Spleen (tissue), 7 donors: ENCODE data around the gene MAMDC4.

Experiments used
- CTCF ChIP-seq, 11 experiments: fragments of 200-600 bp in 7 of 11; fragments of 450-650 bp in 4 of 11; sonication (generic) in 4 of 11; IDR thresholded peaks in 8 of 11; conservative IDR thresholded peaks in 3 of 11; 1 replicate in 7 of 11; 2 replicates in 4 of 11; pipeline versions ENCODE4 v1.4.0 to v1.8.0; 2016 to 2021; ENCODE audit warnings: antibody characterized with exemption in 11 of 11, inconsistent platforms in 4 of 11, mild to moderate bottlenecking in 1 of 11
- POLR2AphosphoS5 ChIP-seq, 3 donors: sonication (generic); formaldehyde crosslinking; IDR thresholded peaks; one replicate each; pipeline ENCODE4 v1.5.1; 2017; ENCODE audit warnings: antibody characterized with exemption in 3 of 3
- donor health status: DM: no; HTN: no; CAD: no; lungs with moderate emphysema.
- donor health status: DM: no; HTN: no; CAD: no.
- donor health status: DM: no; HTN: no; CAD: no.

- TF ChIP-seq CTCF (IDR thresholded peaks at IDR 0.05 in 8 of 11, conservative IDR thresholded peaks at IDR 0.05 in 3 of 11), result no peak
- TF ChIP-seq POLR2AphosphoS5 (IDR thresholded peaks at IDR 0.05), result no peak
Measured at GRCh38 chr9:136854842-136855460, 2.8 kb downstream of the MAMDC4 start.
